Stimulated activated CD8-positive, alpha-beta memory T cell treated with anti-CD3 and anti-CD28 coated beads, Interleukin-15, amount 100 ng/mL, for 48 hours (primary cell): ENCODE data around the gene EHD4.

Experiments
- DNase-seq, 2 donors: peaks; one replicate each; pipeline ENCODE4 v3.0.0-alpha.2; 2020; ENCODE audit warnings: low read depth in 2 of 2

Gene EHD4

GRCh38 chr15:41936649-41937567, 35.4 kb downstream of the EHD4 start:
- DNase-seq: peak; percentile 61

- DNase-seq: no peak
These were observed 36.2 kb downstream of the EHD4 start for GRCh38 chr15:41936155-41936554.

- DNase-seq: peak in 1 of 2 donors; percentile 31
These were observed 36.8 kb downstream of the EHD4 start for GRCh38 chr15:41935566-41936020.

GRCh38 chr15:41934843-41935242, 37.5 kb downstream of the EHD4 start:
- DNase-seq: peak; percentile 53 to 54

- no peak for DNase-seq
These were observed 38.6 kb downstream of the EHD4 start for GRCh38 chr15:41933771-41934170.

- no peak for DNase-seq
These were observed 39.0 kb downstream of the EHD4 start for GRCh38 chr15:41933326-41933725.

- DNase-seq: no peak
These were observed 39.7 kb downstream of the EHD4 start for GRCh38 chr15:41932511-41933289.

GRCh38 chr15:41932101-41932500, 40.3 kb downstream of the EHD4 start:
- no peak for DNase-seq

GRCh38 chr15:41930867-41931222, 41.5 kb downstream of the EHD4 start:
- no peak for DNase-seq

GRCh38 chr15:41930221-41930866, 42.0 kb downstream of the EHD4 start:
- no peak for DNase-seq

GRCh38 chr15:41928637-41929620, 43.4 kb downstream of the EHD4 start:
- DNase-seq: no peak

- DNase-seq: no peak
These were observed 44.3 kb downstream of the EHD4 start for GRCh38 chr15:41928100-41928499.

- no peak for DNase-seq
These were observed 44.8 kb downstream of the EHD4 start for GRCh38 chr15:41927536-41927935.

GRCh38 chr15:41926185-41927056, 45.9 kb downstream of the EHD4 start:
- DNase-seq: no peak

GRCh38 chr15:41925086-41925608, 47.2 kb downstream of the EHD4 start:
- DNase-seq: no peak

- DNase-seq: no peak
These were observed 48.9 kb downstream of the EHD4 start for GRCh38 chr15:41923401-41923997.

GRCh38 chr15:41922353-41922752, 50.0 kb downstream of the EHD4 start:
- no peak for DNase-seq

- DNase-seq: no peak
These were observed 50.7 kb downstream of the EHD4 start for GRCh38 chr15:41921639-41922038.

- DNase-seq: no peak
These were observed 51.2 kb downstream of the EHD4 start for GRCh38 chr15:41921167-41921566.
